Cardiac muscle cell (in vitro differentiated cells and primary cell): ENCODE measurements around the gene GINM1. TPM values are rescaled to one million over a fixed set of nuclear protein-coding genes. Genes with fewer than 3 reads are reported as not detected.

Source experiments
- DNase-seq, 2 donors: peaks; one replicate each; pipeline versions ENCODE4 v3.0.0 to v3.0.0-alpha.2; 2010 to 2017; ENCODE audit warnings: low read depth in 1 of 2, low spot score in 1 of 2
- H3K27ac ChIP-seq: fragments of 200-600 bp; sonication (generic); 2 replicates; pipeline ENCODE4 v1.5.1; 2016
- H3K27me3 ChIP-seq: fragments of 200-600 bp; sonication (generic); 2 replicates; pipeline ENCODE4 v1.6.0; 2016; ENCODE audit warnings: control low read depth
- H3K36me3 ChIP-seq: fragments of 200-600 bp; sonication (generic); 2 replicates; pipeline ENCODE4 v1.5.1; 2016; ENCODE audit warnings: control low read depth
- H3K4me1 ChIP-seq: fragments of 200-600 bp; sonication (generic); 2 replicates; pipeline ENCODE4 v1.8.1; 2017; ENCODE audit warnings: low read depth, mild to moderate bottlenecking, mixed run types
- H3K4me3 ChIP-seq: fragments of 200-600 bp; sonication (generic); 2 replicates; pipeline ENCODE4 v1.5.1; 2016; ENCODE audit warnings: mild to moderate bottlenecking
- H3K9me3 ChIP-seq: fragments of 200-600 bp; sonication (generic); 2 replicates; pipeline ENCODE4 v1.5.1; 2017; ENCODE audit warnings: low read depth, mild to moderate bottlenecking, control low read depth
- polyA plus RNA-seq: library from polyadenylated mRNA; unstranded; fragments of >200 nt; fragmentation: Nextera tagmentation; extraction: Ambion mirVana; gene quantifications from 2 replicates; pipeline ENCODE4 v1.2.1, GENCODE V29; 2016
- total RNA-seq: library from RNA; depleted of rRNA; stranded (reverse); fragments of >200 nt; gene quantifications from 2 replicates; pipeline ENCODE4 v1.2.3, GENCODE V29; 2016
- TF ChIP-seq, protein P1 (sequence below): IDR thresholded peaks from 2 replicates; pipeline ENCODE4 v1.5.1; 2012; ENCODE audit warnings: low read depth, mild to moderate bottlenecking, low read length

Gene GINM1
- total and polyA plus RNA-seq, 2 experiments from 2014 or later: 35.8 to 50.4 TPM

DNA sequence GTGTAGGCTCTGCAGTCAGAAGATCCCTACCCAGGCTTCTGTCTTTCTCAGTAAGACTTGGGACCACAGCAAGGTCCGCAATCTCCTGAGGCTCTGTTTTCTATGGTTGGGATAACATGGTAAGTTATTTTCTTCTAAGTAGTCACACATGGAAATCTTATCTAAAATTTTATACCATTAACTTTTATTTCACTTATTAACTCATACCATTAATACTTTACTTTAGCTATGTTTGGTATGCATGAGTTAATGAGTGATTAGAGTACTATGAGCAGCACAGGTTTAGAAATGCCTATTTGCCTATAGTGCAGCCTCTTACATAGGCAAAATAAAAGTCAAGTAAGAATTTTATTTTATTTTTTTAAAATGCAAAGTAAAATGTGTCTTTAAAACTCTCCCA is 27.2 kb downstream of the GINM1 start:
- TF ChIP-seq, protein P1, sequence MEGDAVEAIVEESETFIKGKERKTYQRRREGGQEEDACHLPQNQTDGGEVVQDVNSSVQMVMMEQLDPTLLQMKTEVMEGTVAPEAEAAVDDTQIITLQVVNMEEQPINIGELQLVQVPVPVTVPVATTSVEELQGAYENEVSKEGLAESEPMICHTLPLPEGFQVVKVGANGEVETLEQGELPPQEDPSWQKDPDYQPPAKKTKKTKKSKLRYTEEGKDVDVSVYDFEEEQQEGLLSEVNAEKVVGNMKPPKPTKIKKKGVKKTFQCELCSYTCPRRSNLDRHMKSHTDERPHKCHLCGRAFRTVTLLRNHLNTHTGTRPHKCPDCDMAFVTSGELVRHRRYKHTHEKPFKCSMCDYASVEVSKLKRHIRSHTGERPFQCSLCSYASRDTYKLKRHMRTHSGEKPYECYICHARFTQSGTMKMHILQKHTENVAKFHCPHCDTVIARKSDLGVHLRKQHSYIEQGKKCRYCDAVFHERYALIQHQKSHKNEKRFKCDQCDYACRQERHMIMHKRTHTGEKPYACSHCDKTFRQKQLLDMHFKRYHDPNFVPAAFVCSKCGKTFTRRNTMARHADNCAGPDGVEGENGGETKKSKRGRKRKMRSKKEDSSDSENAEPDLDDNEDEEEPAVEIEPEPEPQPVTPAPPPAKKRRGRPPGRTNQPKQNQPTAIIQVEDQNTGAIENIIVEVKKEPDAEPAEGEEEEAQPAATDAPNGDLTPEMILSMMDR: no peak
- Histone ChIP-seq H3K27me3 (no peaks in the 10 kb centered on the region), H3K27ac (no peak overlapping the region), H3K9me3 (no peaks in the 10 kb centered on the region), H3K4me1 (no peaks in the 10 kb centered on the region), H3K36me3 (peaks cover 47% of the 10 kb centered on the region), H3K4me3 (no peak overlapping the region)
- DNase-seq: no peak

DNA sequence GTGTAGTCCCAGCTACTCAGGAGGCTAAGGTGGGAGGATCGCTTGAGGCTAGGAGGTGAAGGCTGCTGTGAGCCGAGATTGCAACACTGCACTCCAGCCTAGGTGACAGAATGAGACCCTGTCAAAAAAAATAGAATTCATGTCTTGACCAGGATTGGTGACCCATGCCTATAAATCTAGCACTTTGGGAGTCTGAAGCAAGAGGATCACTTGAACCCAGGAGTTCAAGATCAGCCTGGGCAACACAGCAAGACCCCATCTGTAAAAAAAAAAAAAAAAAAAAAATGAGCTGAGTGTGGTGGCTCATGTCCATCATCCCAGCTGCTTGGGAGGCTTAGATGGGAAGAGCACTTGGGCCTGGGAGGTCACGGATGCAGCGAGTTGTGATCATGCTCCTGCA is 34.3 kb downstream of the GINM1 start:
- Histone ChIP-seq H3K4me1 (no peaks in the 10 kb centered on the region), H3K4me3 (no peak overlapping the region), H3K27ac (no peak overlapping the region), H3K9me3 (no peaks in the 10 kb centered on the region), H3K27me3 (no peaks in the 10 kb centered on the region), H3K36me3 (peaks cover 25% of the 10 kb centered on the region)
- no peak for DNase-seq
- TF ChIP-seq, protein P1: no peak

DNA sequence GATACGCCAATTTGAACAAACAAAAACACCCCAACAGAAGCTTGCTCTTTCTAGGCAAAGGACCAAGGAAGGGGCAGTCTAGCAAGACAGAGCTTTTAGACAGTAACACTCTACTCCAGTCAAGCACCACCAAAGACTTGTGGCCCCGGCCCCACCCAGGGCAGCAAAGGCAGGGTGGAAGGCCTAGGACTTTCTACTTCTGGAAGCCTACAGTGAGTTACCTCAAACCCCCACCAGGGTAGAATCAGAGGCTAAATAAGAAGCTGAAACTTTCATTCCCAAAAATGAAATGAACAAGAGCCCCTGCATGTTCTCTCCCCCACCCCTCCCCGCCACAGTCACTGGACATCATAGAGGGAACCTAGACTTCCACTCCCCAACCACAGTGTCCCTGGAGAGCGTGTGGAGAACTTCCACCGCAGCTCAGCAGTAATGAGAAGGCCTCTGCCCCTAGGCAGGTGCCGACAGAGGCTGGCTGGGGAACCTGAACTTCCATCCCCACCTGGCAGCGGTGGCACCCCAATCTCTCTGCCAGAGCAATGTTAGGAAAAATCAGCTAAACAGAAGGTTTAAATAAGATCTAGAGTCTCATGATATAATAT is 42.3 kb downstream of the GINM1 start:
- Histone ChIP-seq H3K4me1 (no peaks in the 10 kb centered on the region), H3K4me3 (no peak overlapping the region), H3K9me3 (no peaks in the 10 kb centered on the region), H3K36me3 (peaks cover 5% of the 10 kb centered on the region), H3K27ac (no peak overlapping the region), H3K27me3 (no peaks in the 10 kb centered on the region)
- TF ChIP-seq, protein P1: no peak
- no peak for DNase-seq

DNA sequence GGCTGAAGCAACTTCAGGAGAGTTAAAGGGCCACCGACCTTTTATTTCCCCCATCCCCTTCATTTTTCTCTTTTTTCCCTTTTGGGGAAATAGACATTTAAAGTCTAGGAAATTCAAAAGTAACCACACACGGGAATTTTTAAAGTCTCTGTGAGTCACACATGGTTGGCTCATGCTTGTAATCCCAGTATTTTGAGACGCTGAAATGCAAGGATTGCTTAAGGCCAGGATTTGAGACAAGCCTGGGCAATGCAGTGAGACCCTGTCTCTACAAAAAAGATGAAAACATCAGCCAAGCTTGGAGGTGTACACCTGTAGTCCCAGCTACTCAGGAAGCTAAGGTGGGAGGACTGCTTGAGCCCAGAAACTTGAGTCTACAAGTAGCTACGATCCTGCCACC is 48.2 kb downstream of the GINM1 start:
- no peak overlapping the region for H3K27ac ChIP-seq
- TF ChIP-seq, protein P1: no peak
- H3K4me3 ChIP-seq: no peak overlapping the region
- H3K27me3 ChIP-seq: no peaks in the 10 kb centered on the region
- no peaks in the 10 kb centered on the region for H3K9me3 ChIP-seq
- H3K36me3 ChIP-seq: no peaks in the 10 kb centered on the region
- peaks cover 12% of the 10 kb centered on the region for H3K4me1 ChIP-seq
- DNase-seq: peak in 1 of 2 donors; percentile 24

DNA sequence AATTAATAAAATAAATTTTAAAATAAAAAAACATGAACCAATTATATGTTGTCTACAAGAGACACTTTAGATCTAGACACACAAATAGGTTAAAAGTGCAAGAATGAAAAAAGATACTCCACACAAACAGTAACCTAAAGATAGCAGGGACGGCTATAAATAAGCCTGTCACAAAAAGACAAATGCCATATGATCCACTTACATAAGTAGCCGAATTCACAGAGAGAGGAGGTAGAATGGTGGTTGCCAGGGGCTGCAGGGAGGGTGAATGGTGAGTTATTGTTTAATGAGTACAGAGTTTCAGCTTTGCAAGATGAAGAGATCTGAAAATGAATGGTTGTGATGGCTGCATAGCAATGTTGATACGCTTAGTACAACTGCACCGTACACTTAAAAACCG is 49.6 kb downstream of the GINM1 start:
- TF ChIP-seq, protein P1: no peak
- Histone ChIP-seq H3K4me1 (peaks cover 12% of the 10 kb centered on the region), H3K9me3 (no peaks in the 10 kb centered on the region), H3K36me3 (no peaks in the 10 kb centered on the region), H3K4me3 (no peak overlapping the region), H3K27ac (peak overlapping the region; percentile 62), H3K27me3 (no peaks in the 10 kb centered on the region)
- peak in 1 of 2 donors; percentile 75 for DNase-seq
